ENCODE measurements around the gene ADAMTS17.

ADAMTS17 gene

DNA sequence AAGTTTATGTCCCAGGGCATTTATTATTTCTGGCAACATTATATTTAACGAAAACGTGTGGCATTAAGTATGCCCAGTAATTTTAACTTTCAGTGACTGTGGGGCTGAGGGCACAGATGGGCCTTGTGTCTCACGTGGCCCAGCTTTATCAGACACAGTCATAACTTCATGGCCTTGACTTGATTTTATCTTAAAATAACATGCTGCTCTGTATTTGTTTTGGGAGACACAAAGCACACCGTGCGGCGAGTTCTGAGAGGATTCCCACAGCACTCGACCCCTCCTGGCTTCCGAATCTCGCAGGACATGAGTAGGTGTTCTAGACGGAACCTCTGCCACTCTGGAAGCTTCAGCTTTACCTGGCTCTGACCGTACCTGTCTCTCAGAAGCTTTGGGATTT lies 180.8 kb downstream of the ADAMTS17 start:
- DNase-seq (ENCODE audit: low spot score in 2 of 2) (no peak), ATAC-seq (no peak)
- Mint-ChIP-seq H3K9me3 (no peaks in the 10 kb centered on the region), H3K4me1 (no peaks in the 10 kb centered on the region), H3K36me3 (no peaks in the 10 kb centered on the region), H3K4me3 (no peak overlapping the region), H3K27ac (no peak overlapping the region)

GRCh38 chr15:100159436-100159835 lies 182.3 kb downstream of the ADAMTS17 start:
- Mint-ChIP-seq H3K4me1 (no peaks in the 10 kb centered on the region), H3K36me3 (no peaks in the 10 kb centered on the region), H3K27ac (no peak overlapping the region), H3K4me3 (no peak overlapping the region), H3K9me3 (no peaks in the 10 kb centered on the region)
- DNase-seq (ENCODE audit: low spot score in 2 of 2) (no peak), ATAC-seq (no peak)

DNA sequence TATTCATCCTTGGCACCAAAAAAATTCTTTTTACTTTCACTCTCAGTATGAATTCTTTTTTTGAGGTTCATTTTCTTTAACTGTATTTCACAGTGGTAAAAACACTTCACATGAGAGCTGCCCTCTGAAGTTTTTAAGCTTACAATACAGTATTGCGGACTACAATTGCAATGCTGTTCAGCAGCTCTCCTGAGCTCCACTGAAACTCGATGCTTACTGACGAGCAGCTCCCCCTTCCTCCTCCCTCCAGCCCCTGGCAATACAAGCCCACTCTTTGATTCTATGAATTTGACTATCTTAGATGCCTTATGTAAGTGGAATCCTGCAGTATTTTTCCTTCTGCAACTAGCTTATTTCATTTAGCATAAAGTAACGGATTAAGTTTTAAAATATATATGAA lies 183.4 kb downstream of the ADAMTS17 start:
- ATAC-seq = no peak
- H3K4me3 Mint-ChIP-seq = no peak overlapping the region

DNA sequence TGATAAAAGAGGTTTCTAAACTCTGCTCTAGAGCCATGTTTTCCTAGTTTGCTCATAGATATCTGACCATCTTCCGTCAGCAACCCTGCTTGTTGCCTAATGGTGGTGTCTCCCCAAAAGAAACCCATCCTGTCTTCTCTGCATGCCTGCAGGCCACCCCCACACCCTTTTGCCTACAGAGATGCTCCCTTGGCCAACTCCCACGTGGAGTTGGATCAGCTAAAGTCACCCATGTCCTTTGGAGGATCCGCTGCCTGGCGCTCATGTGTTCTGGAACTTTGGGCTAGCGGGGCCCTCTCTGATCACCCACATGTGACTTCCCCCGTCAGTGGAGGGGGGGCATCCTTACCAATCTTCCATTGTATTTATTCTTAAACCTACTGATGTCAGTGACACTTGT lies 185.6 kb downstream of the ADAMTS17 start:
- H3K9me3 Mint-ChIP-seq = no peaks in the 10 kb centered on the region
- ATAC-seq = no peak
- no peak overlapping the region for H3K27ac Mint-ChIP-seq
- no peak for DNase-seq (ENCODE audit: low spot score in 2 of 2)
- H3K4me3 Mint-ChIP-seq = no peak overlapping the region
- H3K4me1 Mint-ChIP-seq = no peaks in the 10 kb centered on the region
- H3K36me3 Mint-ChIP-seq = no peaks in the 10 kb centered on the region

More for the DNA sequence above, 183.4 kb downstream of the ADAMTS17 start:
- no peaks in the 10 kb centered on the region for H3K9me3 Mint-ChIP-seq
- H3K4me1 Mint-ChIP-seq = no peaks in the 10 kb centered on the region
- no peak for DNase-seq (ENCODE audit: low spot score in 2 of 2)
- no peaks in the 10 kb centered on the region for H3K36me3 Mint-ChIP-seq
- no peak overlapping the region for H3K27ac Mint-ChIP-seq

DNA sequence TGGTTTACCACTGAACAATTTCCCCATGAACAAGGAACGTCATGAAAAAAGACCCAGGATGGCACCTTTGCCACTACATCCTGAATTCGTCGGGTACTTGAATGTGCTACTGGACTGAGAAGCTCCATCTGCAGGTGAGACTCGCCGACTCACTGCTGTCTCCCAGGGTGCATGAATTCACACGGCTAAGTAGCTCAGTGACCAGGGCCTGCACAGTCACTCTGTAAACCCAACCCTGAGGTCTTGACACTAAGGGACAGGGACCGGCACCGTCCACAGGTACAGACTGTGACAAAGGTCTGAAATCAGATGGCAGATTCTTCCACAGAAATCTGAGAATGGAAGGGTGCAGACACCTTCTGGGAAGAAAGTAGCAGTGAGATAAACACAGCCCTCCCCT lies 187.4 kb downstream of the ADAMTS17 start:
- ATAC-seq (no peak), DNase-seq (ENCODE audit: low spot score in 2 of 2) (no peak)
- H3K4me3 Mint-ChIP-seq = no peak overlapping the region

DNA sequence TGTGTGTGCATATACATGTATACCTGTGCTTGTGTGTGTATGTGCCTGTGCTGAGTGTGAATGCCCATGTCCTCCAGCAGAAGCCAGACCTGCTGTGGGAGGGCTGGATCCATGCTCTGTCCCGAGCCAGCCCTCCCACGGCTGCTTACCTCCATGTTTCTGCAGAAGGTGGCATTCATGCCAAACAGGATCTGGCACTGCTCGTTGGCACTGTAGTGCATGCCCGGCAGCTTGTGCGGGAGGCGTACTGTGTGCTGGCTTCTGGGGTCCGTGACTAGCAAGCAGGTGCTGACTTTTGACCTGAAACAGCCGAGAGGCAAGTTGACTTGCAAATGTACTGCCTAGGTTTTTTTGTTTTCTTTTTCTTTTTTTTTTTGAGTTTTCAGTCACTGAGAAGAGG lies 189.3 kb downstream of the ADAMTS17 start:
- H3K27ac Mint-ChIP-seq = no peak overlapping the region
- no peak for DNase-seq (ENCODE audit: low spot score in 2 of 2)
- ATAC-seq = no peak
- peaks cover 15% of the 10 kb centered on the region for H3K9me3 Mint-ChIP-seq
- no peaks in the 10 kb centered on the region for H3K36me3 Mint-ChIP-seq
- H3K4me3 Mint-ChIP-seq = no peak overlapping the region
- no peaks in the 10 kb centered on the region for H3K4me1 Mint-ChIP-seq

More for the DNA sequence above, 187.4 kb downstream of the ADAMTS17 start:
- H3K9me3 Mint-ChIP-seq = peaks cover 4% of the 10 kb centered on the region
- H3K4me1 Mint-ChIP-seq = no peaks in the 10 kb centered on the region
- H3K36me3 Mint-ChIP-seq = no peaks in the 10 kb centered on the region
- H3K27ac Mint-ChIP-seq = no peak overlapping the region

DNA sequence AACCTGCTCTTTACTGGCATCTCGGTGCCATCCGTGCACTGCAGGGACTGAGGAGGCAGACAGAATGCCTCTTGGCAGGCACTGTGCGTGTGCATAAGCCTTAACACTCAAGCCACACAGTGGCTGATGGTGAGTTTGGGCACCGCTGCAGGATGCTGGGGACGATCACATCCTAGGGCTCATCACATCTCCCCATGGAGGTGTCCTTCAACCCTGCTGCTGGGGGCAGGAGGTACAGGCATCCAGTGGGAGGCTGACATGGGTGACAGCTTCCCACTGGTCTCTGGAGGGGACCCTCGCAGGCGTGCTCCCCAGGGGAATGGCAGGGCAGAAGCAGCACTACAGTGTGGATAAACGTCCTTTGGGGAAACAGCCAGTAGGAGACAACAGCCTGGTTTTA lies 190.9 kb downstream of the ADAMTS17 start:
- Mint-ChIP-seq H3K36me3 (no peaks in the 10 kb centered on the region), H3K9me3 (peaks cover 19% of the 10 kb centered on the region), H3K27ac (no peak overlapping the region), H3K4me3 (no peak overlapping the region), H3K4me1 (no peaks in the 10 kb centered on the region)
- DNase-seq (ENCODE audit: low spot score in 2 of 2) (no peak), ATAC-seq (no peak)

DNA sequence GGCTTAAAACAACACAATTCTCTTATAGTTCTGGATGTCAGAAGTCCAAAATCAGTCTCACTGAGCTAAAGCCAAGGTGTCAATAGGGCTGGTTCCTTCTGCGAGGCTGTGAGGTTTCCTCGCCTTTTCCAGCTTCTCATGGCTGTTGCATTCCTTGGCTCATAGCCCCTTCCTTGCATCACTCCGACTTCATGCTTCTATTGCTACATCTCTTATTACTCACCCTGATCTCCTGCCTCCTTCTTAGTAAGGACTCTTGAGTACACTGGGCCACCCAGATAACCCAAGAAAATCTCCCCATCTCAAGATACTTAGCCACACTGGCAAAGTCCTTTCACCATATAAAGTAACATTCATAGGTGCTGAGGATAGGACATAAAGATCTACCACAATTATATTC lies 193.9 kb downstream of the ADAMTS17 start:
- DNase-seq (ENCODE audit: low spot score in 2 of 2) = no peak
- ATAC-seq = no peak
- Mint-ChIP-seq H3K4me1 (no peaks in the 10 kb centered on the region), H3K4me3 (no peak overlapping the region), H3K9me3 (peaks cover 19% of the 10 kb centered on the region), H3K36me3 (no peaks in the 10 kb centered on the region), H3K27ac (no peak overlapping the region)

- no peak overlapping the region for H3K4me3 Mint-ChIP-seq
- peaks cover 9% of the 10 kb centered on the region for H3K9me3 Mint-ChIP-seq
- H3K36me3 Mint-ChIP-seq = no peaks in the 10 kb centered on the region
- DNase-seq (ENCODE audit: low spot score in 2 of 2) (no peak), ATAC-seq (no peak)
- H3K4me1 Mint-ChIP-seq = peaks cover 6% of the 10 kb centered on the region
- no peak overlapping the region for H3K27ac Mint-ChIP-seq
These were observed 198.4 kb downstream of the ADAMTS17 start for GRCh38 chr15:100143378-100143777.

DNA sequence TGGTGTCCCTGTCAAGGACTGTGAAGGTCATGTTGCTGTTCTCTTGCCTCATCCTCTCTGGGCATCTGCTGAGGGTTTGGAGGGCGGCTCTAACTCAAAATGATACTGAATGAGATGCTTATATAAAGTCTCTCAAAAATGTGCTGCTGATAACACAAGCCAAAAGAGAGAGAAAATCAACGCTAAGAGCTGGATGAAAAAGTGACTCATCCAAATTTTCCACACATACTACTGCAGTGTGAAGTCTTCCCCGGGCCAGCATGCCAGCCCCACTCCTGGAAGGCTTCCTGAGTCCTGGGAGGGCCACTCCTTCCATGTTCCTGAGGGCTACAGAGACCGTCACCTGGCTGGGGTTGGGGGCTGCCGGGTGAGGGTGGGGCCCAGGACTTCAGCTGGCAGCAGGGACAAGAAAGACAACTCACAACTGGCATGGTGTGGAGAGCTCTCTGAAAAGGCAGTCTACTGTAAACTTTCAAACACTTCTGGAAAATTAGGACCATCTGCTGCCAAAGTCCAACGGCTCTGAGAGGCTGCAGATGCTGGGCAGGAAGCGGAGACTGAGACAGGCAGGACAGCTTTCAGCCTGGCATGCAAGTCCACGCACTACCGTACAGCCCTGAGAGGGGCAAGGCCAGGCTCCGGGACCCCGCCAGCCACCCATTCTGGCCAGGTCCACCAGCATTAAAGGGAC lies 200.3 kb downstream of the ADAMTS17 start:
- no peak overlapping the region for H3K4me3 Mint-ChIP-seq

DNA sequence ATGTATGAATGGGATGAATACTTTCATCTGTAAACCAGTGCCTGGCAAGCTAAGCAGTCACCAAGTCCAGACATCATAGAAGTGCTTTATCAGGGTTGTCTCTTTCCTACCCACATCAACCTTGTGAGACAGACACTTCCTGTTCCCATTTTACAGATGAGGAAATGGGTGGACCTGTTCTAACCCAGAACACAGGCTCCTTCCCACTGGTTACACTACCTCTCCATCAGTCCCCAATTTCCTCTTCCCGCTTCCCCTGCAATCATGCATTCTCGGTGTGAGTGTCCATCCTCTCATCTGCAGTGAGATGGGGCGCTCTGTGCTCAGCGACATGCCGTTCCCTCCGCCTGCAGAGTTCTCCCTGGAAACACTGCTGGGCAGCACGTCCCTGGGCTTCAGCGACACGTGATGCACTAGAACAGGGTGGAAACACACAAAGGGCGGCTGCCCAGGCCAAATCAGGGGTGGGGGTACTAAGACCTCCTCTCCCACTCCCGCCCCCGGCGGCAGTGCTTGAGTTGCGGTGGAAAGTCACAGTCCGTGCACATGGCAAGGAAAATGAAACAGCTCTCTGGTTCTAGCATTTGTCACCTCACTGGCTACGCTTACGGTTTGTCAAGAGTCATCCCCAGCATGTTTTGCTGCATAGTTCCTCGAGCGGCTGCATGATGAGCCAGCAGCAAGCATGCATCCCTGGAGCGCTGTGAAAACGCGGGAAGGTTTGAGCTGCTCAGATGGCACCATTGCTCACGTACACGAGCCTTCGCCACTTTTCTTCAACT lies 201.1 kb downstream of the ADAMTS17 start:
- Mint-ChIP-seq H3K4me1 (peaks cover 6% of the 10 kb centered on the region), H3K36me3 (no peaks in the 10 kb centered on the region), H3K4me3 (no peak overlapping the region), H3K27ac (no peak overlapping the region), H3K9me3 (no peaks in the 10 kb centered on the region)
- DNase-seq (ENCODE audit: low spot score in 2 of 2) (no peak), ATAC-seq (no peak)

More for the DNA sequence above, 200.3 kb downstream of the ADAMTS17 start:
- H3K36me3 Mint-ChIP-seq = no peaks in the 10 kb centered on the region
- ATAC-seq = no peak
- no peak overlapping the region for H3K27ac Mint-ChIP-seq
- peaks cover 6% of the 10 kb centered on the region for H3K4me1 Mint-ChIP-seq
- DNase-seq (ENCODE audit: low spot score in 2 of 2) = no peak
- no peaks in the 10 kb centered on the region for H3K9me3 Mint-ChIP-seq

DNA sequence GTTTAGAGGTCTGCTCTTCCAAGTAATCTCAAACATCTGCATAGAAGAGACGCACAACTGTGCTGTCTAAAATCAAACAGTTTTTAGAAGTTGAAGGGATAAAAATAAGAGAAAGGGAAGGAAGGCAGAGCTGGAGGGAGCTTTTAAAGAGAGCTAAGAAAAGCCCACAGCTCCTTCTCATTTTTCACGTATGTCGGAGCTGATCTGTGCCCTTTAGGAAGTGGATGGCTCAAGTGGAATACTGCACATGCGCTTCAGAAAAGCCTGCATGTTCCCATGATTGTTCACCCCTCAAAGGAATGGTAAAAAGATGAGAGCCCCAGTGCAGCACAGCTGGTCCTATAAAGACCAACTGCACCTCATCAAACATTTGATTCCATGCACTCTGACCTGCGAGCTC lies 207.2 kb downstream of the ADAMTS17 start:
- no peak overlapping the region for H3K27ac Mint-ChIP-seq

DNA sequence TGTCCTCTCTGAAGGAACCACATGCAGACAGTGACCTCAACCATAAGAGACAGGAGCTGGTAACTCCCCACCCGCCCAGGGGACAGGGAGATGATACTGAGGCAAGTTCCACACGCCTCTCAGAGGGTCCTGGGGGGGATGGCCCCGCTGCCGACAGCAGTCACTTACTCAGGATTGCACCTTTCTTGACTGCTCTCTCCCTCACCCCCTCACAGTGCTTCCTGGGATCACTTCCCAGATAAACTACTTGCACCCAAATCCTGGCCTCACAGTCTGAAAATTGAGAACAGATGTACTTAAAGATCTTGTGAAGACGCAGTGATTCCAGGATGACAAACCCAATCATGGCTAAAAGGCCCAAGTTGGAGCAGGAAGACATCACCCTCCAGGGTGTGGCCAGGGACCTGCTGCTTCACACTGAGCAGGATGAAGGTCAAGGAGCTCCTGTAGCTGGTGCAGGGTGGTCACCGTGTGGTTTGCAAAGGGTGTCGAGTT lies 207.6 kb downstream of the ADAMTS17 start:
- no peaks in the 10 kb centered on the region for H3K9me3 Mint-ChIP-seq
- no peak for ATAC-seq
- no peak for DNase-seq (ENCODE audit: low spot score in 2 of 2)
- no peak overlapping the region for H3K4me3 Mint-ChIP-seq
- no peaks in the 10 kb centered on the region for H3K36me3 Mint-ChIP-seq
- no peaks in the 10 kb centered on the region for H3K4me1 Mint-ChIP-seq
- no peak overlapping the region for H3K27ac Mint-ChIP-seq

More for the DNA sequence above, 207.2 kb downstream of the ADAMTS17 start:
- H3K9me3 Mint-ChIP-seq = no peaks in the 10 kb centered on the region
- no peak for DNase-seq (ENCODE audit: low spot score in 2 of 2)
- H3K4me3 Mint-ChIP-seq = no peak overlapping the region
- H3K4me1 Mint-ChIP-seq = no peaks in the 10 kb centered on the region
- no peak for ATAC-seq
- no peaks in the 10 kb centered on the region for H3K36me3 Mint-ChIP-seq

- no peak overlapping the region for H3K27ac Mint-ChIP-seq
- no peaks in the 10 kb centered on the region for H3K36me3 Mint-ChIP-seq
- ATAC-seq = no peak
These were observed 208.8 kb downstream of the ADAMTS17 start for GRCh38 chr15:100133001-100133400.

DNA sequence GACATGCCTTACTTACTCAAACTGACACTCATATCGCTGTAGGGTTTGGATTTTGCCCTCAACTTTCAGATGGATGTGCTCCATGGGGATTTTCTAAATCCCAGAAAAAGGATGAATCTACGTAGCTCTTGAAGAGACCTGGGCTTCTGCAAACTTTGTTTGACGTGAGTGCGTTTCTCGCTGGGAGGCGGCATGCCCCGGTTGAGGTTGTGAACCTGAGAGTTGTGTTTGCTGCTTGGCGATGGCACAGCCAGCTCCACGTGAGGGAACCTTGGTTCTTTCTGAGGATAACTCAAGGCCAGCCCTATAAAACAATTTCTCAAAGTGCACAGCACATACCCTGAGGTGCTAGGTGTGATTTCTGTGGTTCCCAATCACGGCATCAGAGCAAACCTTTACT lies 209.5 kb downstream of the ADAMTS17 start:
- no peaks in the 10 kb centered on the region for H3K36me3 Mint-ChIP-seq
- H3K27ac Mint-ChIP-seq = no peak overlapping the region
- DNase-seq (ENCODE audit: low spot score in 2 of 2) (no peak), ATAC-seq (no peak)
- H3K4me3 Mint-ChIP-seq = no peak overlapping the region
- no peaks in the 10 kb centered on the region for H3K4me1 Mint-ChIP-seq
- H3K9me3 Mint-ChIP-seq = no peaks in the 10 kb centered on the region

More at GRCh38 chr15:100133001-100133400, 208.8 kb downstream of the ADAMTS17 start:
- Mint-ChIP-seq H3K9me3 (no peaks in the 10 kb centered on the region), H3K4me3 (no peak overlapping the region), H3K4me1 (no peaks in the 10 kb centered on the region)
- DNase-seq (ENCODE audit: low spot score in 2 of 2) = no peak

All from stimulated activated effector memory CD8-positive, alpha-beta T cell treated with anti-CD3 and anti-CD28 coated beads, Interleukin-12 subunit alpha, Interleukin-12 subunit beta, amount 100 ng/mL, for 72 hours (primary cell).